NCI-H526 treated with DMSO at 0.1 percent for 48 hours (cell line): Measurements from ENCODE around the gene LRFN2.

Source experiments
- DNase-seq: peaks from one replicate; lab custom pipeline; 2025; lab: John Stamatoyannopoulos, UW

LRFN2 gene

DNA sequence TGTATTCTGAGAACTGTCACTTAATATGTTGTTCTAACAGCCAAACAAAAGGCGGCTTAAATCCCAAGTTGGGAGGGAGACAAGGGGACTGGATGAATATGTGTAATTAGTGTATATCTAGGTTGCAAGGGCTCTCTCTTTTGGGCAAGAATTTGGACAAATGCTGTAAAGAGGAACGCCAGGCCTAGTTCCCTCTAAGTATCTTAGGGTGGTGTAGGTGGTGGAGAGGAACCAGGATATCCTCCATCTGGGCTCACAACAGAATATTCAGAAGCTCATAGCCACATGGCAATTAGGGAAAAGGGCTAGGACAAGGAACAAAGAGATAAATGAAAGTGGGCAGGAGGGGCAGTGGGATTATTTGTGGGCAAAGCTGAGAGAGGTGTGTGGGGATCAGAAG, 149.5 kb downstream of the LRFN2 start:
- DNase-seq: no peak

DNA sequence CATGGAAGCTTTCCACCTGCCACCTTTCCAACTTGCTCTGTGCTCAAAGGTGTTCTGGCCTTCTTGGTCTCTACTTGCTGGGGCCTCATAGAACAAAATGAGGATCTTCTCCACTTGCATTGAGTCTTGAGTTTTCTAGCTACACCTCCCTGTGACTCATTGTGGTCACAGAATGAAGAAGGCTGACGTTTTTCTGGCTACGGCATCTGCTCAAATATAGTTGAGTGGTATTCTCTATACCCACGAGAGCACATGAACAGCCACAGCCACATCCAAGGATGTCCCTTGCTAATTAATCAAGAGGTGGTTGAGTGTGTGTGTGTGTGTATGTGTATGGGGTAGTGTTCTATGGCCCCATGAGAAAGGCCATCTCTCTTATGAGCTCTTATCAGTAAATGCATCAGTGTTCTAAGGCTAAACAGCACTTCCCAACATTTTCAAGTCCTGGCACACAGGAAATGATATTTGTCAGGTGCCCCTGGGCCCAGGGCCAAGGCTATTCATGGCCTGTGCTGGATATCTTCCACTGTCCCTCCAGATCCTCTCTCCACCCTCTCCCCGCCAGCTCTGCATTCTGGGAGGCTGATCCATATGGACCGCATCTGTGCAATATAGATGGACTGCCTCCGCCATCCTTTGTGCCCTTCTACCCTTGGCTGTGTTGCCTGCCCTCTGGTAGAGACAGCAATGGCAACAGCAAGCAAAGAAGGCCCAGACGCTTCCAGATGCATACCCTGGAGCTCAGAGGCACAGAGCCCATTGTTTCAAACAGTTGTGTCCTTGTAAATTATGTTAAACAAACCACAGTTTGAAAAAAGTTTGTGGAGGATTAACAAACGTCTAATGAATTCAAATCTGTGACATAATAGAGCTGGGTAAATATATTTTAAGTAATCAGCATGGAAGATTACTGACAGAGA, 150.2 kb downstream of the LRFN2 start:
- no peak for DNase-seq

DNA sequence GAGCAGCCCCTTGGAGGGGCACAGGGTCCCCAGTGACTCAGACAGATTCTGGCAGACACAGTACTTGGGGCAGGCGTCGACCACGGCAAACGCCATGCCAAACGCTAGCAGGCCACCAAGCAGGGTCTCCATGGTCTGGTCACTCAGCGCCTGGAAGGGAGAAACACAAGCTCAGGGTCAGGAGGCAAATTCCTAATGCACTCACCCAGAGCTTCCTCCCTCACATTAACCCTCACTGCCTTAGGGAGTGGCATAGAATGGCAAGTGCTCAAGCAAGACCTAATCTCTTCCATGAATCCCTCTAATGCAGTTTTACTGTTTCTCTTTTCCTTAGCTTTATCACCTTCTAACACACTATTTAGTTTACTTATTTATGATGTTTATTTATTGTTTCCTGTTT, 154.2 kb downstream of the LRFN2 start:
- DNase-seq: no peak

DNA sequence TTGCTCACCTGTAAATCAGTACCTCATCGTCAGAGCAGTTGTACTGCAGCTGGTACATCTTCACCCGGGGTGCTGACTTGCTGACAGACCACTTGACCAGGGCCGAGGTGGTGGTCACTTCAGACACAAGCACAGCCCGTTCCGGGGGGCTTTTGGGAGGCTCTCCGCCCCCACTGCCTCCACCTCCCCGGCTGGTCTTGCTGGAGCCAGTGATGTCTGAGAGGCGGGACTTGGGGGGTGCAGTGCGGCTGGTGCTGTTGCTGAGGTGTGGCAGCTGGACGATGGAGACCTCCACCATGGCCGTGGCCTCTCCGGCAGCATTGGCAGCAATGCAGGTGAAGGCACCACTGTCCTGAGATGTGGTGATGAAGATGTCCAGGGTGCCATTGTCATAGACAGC, 155.5 kb downstream of the LRFN2 start:
- no peak for DNase-seq

DNA sequence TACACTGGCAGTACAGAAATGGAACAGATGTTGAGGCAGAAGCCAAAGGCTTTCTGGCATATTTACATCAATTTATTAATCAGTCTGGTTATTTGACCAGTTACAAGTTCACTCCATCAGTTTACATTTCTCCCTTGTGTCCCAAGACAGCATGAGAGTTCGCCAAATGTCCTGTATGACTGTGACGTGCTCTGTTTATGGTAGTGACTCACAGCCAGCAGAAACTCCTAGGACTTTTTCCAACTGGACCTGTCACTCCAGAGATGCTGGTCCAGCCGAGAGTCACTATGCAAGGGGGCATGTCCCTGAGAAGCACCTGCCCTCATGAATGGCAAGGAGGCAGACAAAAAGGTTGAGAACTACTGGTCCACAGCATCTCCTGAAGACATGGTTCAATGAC, 160.0 kb downstream of the LRFN2 start:
- no peak for DNase-seq

DNA sequence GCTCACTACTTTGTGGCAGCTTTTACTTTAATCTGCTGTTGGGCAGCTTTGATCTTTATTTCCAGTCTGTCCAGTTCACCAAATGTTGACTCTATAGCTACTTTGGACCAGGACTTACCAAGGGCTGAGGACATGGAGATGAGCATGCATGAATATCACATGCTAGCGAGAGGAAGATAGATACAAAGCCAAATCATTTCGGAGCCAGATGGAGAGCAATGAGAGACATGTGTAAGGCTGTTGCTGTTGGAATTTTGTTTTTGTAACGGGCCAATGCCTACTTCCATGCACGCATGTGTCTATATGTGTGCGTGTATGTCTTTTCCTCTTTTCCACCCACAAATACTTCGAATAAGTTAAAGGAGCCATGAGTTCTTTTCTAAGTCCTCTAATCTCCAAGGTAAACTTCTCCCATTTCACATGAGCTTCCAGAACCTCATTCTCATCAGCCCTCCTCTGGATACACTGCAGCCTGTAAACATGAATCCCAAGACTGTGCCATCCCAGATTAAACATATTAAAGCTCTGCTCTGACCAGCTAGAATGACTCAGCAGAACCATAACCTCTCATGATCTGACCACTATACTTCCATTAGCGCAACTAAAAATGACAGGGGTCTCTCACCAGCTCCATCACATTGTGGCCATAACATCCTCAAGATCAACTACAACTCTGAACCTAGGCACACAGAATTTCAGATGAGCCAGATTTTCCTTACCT, 160.7 kb downstream of the LRFN2 start:
- no peak for DNase-seq

DNA sequence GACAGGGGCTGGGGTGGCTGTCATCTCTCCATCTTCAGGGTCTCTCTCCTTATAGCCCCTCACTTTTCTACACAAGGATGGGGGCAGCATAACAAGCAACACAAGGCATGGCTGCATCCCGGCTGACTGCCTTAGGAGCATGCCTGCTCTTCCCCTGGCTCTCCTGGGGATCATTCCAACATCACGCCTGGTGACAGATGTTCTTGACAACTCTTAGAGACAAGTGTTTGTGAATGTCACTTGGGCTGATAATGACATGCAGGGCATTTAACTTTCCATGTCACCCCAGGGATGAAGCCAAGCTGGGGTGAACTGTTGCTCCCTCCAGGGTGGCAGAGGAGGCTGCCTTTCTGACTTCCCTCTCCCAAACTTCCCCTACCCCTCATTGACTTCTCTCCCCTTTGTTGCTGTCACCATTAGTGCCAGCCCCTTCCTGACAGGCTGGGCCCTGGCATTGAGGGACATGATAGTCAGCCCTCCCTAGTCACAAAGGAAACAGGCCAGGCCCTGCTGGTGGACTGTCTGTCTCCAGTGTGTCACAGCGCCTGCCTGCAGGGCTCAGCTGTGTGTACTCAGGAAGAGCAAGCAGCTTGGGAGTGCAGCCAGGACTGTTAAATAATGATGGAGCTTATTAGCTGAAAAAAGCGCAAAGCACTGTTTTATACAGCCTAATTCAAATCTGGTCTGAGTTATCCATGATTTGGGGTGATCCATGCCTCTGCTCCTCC, 161.8 kb downstream of the LRFN2 start:
- no peak for DNase-seq

DNA sequence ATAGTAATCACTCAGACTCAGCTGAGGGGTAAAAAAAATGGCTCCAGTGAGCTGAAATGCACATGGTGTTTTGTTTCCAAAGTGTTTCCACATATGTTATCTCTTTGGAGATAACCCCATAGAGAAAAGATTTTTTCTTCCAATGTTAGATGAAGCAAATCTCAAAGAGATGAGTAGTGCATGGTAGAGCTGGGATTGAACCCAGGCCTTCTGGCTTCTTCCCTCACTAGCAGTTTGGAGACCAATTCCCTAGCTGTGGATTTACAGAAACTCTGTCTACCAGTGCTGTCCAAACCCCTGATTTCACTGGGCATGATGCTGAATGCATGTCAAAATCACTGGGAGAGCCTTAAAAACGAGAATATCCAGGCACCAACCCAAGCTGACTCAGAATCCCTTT, 165.1 kb downstream of the LRFN2 start:
- no peak for DNase-seq

DNA sequence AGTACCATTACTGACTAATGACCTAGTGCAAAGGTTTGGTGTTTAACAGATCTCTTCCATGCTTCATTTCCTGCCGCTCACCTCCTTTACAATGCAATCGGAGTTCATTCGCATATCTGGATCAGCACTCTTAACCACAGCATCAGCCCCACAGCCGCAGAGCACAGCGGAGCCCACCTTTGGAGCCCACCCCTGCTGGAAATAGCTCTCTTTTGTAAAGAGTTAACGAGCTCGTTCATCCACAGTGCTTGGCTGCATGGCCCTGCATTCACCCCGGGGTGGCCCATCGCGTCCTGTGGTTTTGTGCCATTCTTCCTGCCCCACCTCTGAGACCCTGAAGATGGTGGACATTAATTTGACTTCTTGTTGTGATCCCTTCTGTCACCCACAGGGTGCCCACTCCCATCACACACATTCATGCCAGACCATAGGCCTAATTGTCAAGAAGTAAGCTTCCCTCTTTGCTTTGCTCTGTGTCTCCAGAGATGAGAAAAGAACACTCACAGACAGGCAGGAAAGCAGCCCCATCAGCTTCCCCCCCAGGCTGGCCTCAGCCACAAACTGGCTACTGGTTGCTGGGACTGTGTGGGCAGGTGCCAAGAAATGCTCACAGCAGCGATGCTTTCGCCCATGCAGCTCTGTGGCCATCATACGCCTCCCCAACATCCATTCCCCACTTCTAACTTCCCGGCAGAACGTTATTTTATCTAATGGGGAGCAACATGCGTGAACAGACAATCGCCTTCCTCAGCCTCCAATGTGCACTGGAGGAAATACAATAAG, 167.0 kb downstream of the LRFN2 start:
- DNase-seq: no peak

DNA sequence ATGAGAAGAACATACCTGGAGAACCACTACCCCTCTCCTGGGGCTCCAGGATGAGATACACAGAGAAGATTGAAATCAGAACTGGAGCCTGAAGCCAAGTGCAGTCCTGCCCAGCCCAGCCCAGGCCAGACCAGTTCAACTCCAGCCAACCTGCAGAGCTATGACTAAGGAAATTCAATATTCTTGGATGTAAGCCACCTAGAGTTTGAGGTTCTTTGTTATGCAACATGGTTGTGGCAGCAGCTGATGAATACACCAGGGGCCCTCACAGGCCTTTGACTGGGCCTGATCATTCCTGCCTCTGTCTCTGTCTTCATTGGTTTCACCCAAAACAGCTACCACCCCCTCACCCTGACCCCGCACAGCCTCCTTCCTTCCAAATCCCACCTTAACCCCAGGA, 167.8 kb downstream of the LRFN2 start:
- no peak for DNase-seq

DNA sequence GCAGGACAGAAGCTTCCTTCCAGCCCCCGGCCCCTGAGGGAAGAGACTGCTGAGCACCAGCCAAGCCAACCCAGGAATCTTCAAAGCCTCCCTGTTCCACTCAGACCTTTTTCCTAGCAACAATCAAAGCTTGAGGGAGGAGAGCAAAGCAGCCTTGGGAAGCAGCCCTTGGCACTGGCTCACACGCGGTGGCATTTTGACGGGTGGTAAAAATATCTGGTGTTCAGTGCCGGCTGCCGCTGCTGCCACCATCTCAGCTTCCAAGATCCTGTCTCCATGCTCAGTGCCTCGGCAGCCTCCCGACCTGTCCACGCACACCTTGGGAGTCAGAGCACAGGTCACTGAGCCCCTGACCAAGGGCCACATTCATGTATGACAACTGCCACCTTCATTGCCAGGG, 170.1 kb downstream of the LRFN2 start:
- no peak for DNase-seq

DNA sequence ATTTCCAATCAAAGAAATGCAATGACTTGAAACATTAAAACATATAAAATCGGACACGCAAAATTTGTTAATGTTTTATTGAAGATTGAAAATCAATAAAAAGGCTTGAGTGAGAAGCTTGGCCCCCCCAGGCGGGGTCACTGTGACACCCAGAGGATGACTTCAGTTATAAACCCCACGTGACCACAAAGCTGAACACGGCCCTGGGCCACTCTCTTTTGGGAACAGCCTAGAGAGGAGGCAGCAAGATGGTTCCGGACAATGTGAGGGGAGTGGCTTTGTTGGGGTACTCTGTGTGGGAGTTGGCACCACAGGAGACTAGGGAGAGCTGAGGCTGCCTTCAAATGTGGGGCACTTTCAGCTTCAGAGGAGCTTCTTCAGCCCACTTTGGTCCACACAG, 172.5 kb downstream of the LRFN2 start:
- no peak for DNase-seq

DNA sequence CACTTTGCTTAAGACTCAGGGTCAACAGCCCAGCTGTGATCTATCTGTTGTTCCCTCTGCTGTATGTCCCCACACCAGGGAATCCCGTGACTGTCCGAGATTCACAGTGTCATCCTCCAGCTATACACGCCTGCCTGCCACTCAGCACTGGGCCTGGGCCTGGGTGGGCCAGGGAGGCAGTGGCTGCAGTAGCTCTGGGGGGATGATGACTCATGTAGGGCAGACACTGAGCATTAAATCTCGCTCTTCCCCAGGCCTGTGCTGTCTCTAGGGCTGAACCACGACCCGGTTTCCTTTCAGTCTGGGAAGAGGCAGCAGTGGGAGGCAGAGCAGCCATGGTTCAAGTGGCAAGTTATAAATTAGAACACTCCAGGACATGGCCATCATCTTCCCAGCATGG, 173.9 kb downstream of the LRFN2 start:
- no peak for DNase-seq

DNA sequence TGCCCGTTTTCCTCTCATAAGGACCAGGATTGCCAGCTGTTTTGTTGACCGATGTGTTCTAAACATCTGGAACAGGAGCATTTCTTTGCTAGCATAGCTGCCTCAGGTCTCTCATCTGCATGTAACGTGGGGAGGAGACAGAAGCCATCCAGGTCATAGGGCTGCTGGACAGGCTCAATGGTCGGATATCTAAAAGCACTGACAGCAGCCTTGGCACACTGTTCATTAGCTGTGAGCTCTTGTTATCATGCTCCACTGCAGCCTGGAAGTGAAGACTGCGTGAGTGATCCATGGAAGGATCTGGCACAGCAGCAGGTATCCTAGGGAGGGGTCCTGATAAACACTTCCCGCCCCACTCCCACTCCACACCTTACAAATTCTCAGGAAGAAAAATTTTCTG, 175.3 kb downstream of the LRFN2 start:
- no peak for DNase-seq

DNA sequence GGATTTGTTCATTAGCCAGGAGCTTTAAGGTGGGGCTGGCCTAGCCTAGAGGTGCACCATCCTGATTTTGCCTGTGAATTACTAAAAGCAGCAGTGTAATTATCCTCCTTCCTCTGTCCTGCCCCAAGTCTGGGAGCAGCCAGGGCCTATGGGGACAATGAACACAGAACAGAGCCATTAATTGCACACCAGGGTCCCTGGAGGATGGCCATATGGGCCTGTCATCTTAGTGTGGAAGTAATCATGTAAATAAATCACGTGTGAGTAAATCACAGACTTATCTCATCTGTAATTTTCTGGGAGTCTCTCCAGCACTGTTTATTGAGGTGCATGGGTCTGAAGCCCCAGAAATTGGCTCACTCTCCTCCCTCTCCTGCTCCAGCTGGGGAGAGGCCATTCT, 176.3 kb downstream of the LRFN2 start:
- DNase-seq: no peak

DNA sequence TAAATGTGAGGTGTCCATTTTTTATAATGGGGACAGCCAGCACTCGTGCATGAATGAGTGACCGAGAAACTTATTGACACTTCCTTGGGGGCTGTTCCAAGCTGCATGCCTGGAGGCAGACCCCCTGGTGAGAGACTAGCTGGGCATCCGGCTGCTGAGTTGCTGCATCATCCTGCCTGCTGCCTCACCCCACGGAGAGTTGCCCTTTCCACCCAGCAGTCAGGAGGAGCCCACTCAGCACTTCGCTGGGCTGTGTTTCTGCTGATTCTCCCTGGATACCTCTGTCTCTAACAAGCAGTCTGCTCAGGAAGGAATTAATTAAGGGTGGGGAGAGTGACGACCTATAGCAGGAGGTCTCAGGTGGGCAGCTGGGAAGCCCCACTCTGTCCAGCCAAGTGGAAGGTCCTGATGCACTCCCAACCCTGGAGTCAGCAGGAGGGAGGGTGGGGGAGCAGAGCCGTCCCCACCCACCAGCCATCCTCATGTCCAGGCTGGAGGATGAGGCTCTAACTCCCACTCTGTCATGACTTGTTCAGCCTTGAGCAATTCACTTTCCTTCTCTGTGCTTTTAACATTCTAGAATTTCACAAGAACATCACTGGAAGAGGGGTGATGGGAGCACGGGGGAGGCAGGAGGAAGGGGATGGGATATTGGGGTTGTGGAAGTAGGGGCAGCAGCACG, 177.3 kb downstream of the LRFN2 start:
- no peak for DNase-seq

DNA sequence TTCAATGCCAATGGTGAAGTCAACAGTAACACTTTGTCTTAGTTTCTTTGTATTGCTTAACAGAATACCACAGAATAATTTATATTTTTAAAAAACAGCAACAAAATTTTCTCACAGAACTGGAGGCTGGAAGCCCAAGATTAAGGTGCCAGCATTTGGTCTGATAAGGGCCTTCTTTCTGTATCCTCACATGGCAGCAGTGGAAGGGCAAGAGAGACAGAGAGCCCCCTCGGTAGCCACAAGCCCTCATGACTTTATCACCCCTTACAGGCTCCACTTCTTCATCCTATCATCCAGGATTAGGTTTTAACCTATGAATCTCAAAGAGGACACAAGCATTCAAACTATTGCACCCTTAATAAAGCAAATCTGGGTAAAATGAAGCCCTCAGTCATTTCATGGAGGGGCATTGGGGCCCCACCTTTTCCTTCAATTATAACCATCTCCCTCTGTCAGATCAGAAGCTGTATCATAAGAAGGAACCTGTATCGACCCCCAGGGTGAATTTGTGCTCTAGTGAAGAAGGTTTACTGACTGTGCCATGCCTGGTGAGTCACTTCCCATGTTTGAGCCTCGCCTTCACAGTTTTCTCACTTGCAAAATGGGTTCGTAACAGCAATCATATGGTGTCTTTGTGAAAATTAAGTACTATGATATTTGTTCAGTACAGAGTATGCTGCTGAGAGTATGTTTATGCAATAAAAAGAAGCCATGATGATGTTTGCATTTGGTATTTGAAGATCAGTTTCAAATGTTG, 178.2 kb downstream of the LRFN2 start:
- DNase-seq: no peak

DNA sequence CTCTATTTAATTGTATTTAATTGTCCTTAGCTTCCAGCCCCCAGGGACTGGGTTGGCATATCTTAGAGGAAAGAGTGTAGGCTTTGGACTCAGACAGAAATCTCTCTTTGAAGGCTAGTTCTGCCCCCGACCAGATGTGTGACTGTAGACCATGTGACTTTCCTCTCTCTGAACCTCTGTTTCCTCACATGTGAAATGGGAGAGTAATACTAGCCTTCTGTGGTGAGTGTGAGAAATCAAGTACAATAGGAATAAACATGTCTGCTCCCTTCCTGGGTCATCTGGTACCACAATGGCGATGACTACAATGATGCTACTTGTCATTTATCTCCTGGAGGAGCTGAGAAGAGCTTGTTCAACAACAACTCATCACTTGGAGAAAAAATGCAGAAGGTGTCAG, 179.9 kb downstream of the LRFN2 start:
- no peak for DNase-seq

DNA sequence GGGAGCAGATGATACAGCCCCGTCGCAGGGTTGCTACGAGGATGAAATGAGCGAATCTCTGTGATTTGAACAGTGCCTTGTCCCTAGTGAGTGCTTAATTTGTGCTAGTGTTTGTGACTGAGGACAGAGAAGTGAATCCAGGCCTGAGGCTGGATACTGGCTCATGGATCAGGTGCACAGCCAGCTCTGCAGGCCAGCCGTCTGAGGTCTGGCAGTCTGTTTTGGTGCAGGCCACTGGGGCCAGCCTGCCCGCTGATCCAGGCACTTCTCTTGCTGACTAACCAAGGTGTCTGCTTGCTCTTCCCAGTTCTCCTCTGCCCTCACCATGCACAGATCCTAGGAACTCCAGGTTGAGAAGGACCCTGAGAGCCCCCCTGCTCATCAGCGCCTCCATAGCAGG, 181.0 kb downstream of the LRFN2 start:
- no peak for DNase-seq

DNA sequence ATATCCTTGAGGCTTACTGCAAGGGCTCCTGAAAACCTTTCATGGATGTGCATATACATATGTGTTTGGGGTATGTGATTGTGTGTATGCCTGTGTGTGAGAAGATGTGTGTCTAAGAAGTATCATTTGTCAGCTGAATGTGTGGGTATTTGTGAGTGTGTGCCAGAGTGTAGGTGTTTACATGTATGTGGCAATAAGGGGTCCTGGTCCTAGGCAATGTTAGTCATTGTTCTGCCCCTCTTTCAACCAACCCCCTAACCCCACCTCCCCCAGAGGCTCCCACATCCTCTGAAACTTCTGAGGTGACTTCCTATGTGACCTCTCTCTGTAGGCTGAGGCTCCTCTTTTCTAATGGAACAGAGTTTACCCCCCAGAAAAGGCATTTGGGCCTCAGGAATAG, 186.4 kb downstream of the LRFN2 start:
- DNase-seq: no peak
